GM21360 (cell line): ENCODE measurements around the gene CLMN.

Experiments
- ATAC-seq: cut with Tn5 transposase; IDR thresholded peaks from one replicate; pipeline ENCODE4 v1.9.1; 2021; ENCODE audit warnings: mild to moderate bottlenecking, moderate library complexity; ENCODE audit not compliant: unreplicated experiment

CLMN gene

GRCh38 chr14:95319312-95320077, at the start of gene CLMN:
CLMN (minus strand) TSS chr14:95319908; CDS start chr14:95319792, 116 bp downstream.
- ATAC-seq = peak; percentile 43

GRCh38 chr14:95365401-95365800, 45.7 kb upstream of the CLMN start:
- no peak for ATAC-seq

- ATAC-seq = no peak
Observed at GRCh38 chr14:95364481-95365209, 44.9 kb upstream of the CLMN start.

- no peak for ATAC-seq
Observed at GRCh38 chr14:95363468-95363954, 43.8 kb upstream of the CLMN start.

GRCh38 chr14:95362138-95362494, 42.4 kb upstream of the CLMN start:
- no peak for ATAC-seq

- peak; percentile 49 for ATAC-seq
Observed at GRCh38 chr14:95361373-95362137, 41.8 kb upstream of the CLMN start.

GRCh38 chr14:95360828-95361227, 41.1 kb upstream of the CLMN start:
- ATAC-seq = no peak

GRCh38 chr14:95359994-95360826, 40.5 kb upstream of the CLMN start:
- ATAC-seq = no peak

GRCh38 chr14:95356245-95356869, 36.6 kb upstream of the CLMN start:
- no peak for ATAC-seq

- no peak for ATAC-seq
Observed at GRCh38 chr14:95355422-95355821, 35.7 kb upstream of the CLMN start.

GRCh38 chr14:95354834-95355233, 35.1 kb upstream of the CLMN start:
- ATAC-seq = no peak

- no peak for ATAC-seq
Observed at GRCh38 chr14:95353664-95354063, 34.0 kb upstream of the CLMN start.

- ATAC-seq = no peak
Observed at GRCh38 chr14:95353007-95353406, 33.3 kb upstream of the CLMN start.

GRCh38 chr14:95352481-95352880, 32.8 kb upstream of the CLMN start:
- ATAC-seq = no peak

- no peak for ATAC-seq
Observed at GRCh38 chr14:95349241-95349640, 29.5 kb upstream of the CLMN start.

GRCh38 chr14:95348395-95349080, 28.8 kb upstream of the CLMN start:
- ATAC-seq = no peak

- ATAC-seq = no peak
Observed at GRCh38 chr14:95346820-95347219, 27.1 kb upstream of the CLMN start.

- ATAC-seq = no peak
Observed at GRCh38 chr14:95346266-95346665, 26.6 kb upstream of the CLMN start.

GRCh38 chr14:95345032-95345431, 25.3 kb upstream of the CLMN start:
- ATAC-seq = no peak

- no peak for ATAC-seq
Observed at GRCh38 chr14:95344536-95344935, 24.8 kb upstream of the CLMN start.
